Dermis blood vessel endothelial cell (primary cell): Measurements from ENCODE around the gene NPAS3. TPM values are rescaled to one million over a fixed set of nuclear protein-coding genes. Genes with fewer than 3 reads are reported as not detected.

Experiments
- DNase-seq: peaks from one replicate; pipeline ENCODE4 v3.0.0; 2010
- total RNA-seq: library from RNA; depleted of rRNA; stranded (reverse); fragments of >200 nt; gene quantifications from 2 replicates; pipeline ENCODE4 v1.2.3, GENCODE V29; 2014

Gene NPAS3
- total RNA-seq, 1 donor from 2014 or later, result not detected

- no peak for DNase-seq
Measured at GRCh38 chr14:33016613-33017012, 77.9 kb downstream of the NPAS3 start.

- no peak for DNase-seq
Measured at GRCh38 chr14:33017016-33017415, 78.3 kb downstream of the NPAS3 start.

GRCh38 chr14:33019346-33019745 is 80.7 kb downstream of the NPAS3 start:
- DNase-seq, result no peak

- no peak for DNase-seq
Measured at GRCh38 chr14:33026850-33027430, 88.3 kb downstream of the NPAS3 start.

- no peak for DNase-seq
Measured at GRCh38 chr14:33029511-33029910, 90.8 kb downstream of the NPAS3 start.

- no peak for DNase-seq
Measured at GRCh38 chr14:33030386-33030785, 91.7 kb downstream of the NPAS3 start.

GRCh38 chr14:33035416-33036194 is 96.9 kb downstream of the NPAS3 start:
- DNase-seq, result no peak

GRCh38 chr14:33039311-33039710 is 100.6 kb downstream of the NPAS3 start:
- no peak for DNase-seq

- DNase-seq, result no peak
Measured at GRCh38 chr14:33040372-33041140, 101.9 kb downstream of the NPAS3 start.

GRCh38 chr14:33042591-33042990 is 103.9 kb downstream of the NPAS3 start:
- no peak for DNase-seq

- no peak for DNase-seq
Measured at GRCh38 chr14:33045760-33046159, 107.1 kb downstream of the NPAS3 start.

GRCh38 chr14:33052943-33053342 is 114.3 kb downstream of the NPAS3 start:
- no peak for DNase-seq

- no peak for DNase-seq
Measured at GRCh38 chr14:33056213-33056612, 117.5 kb downstream of the NPAS3 start.

- no peak for DNase-seq
Measured at GRCh38 chr14:33057585-33057984, 118.9 kb downstream of the NPAS3 start.

GRCh38 chr14:33061667-33062325 is 123.1 kb downstream of the NPAS3 start:
- no peak for DNase-seq

- DNase-seq, result no peak
Measured at GRCh38 chr14:33062476-33062875, 123.8 kb downstream of the NPAS3 start.

GRCh38 chr14:33062881-33063280 is 124.2 kb downstream of the NPAS3 start:
- DNase-seq, result no peak

- DNase-seq, result no peak
Measured at GRCh38 chr14:33063521-33063920, 124.8 kb downstream of the NPAS3 start.

GRCh38 chr14:33065634-33066033 is 127.0 kb downstream of the NPAS3 start:
- DNase-seq, result no peak

- no peak for DNase-seq
Measured at GRCh38 chr14:33068040-33068439, 129.4 kb downstream of the NPAS3 start.

- DNase-seq, result no peak
Measured at GRCh38 chr14:33068626-33069025, 129.9 kb downstream of the NPAS3 start.

GRCh38 chr14:33070475-33070874 is 131.8 kb downstream of the NPAS3 start:
- DNase-seq, result no peak

- DNase-seq, result no peak
Measured at GRCh38 chr14:33073023-33073422, 134.3 kb downstream of the NPAS3 start.
